ENCODE data around the gene OVCH2. TPM values are rescaled to one million over a fixed set of nuclear protein-coding genes. Genes with fewer than 3 reads are reported as not detected.

OVCH2 gene
- total and polyA plus RNA-seq, 4 donors: 0.06 to 21.1 (median 2.1) TPM

DNA sequence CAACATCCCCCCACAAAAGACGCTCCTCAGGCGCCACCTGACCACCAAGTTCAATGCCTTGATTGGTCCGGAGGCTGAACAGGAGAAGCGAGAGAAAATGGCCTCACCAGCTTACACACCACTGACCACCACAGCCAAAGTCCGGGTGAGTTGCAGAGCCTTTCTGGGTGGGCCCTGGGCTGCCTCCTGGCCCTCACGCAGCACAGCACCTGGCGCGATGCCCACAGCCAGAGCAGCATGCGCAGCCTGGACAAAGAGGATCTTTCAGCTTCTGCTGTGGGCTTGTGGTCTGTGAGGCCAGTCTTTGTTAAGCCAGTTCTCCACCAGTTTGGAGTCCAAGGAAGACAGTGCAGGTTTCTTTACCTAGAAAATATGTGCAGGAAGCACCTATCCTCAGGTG lies 54.6 kb downstream of the OVCH2 start:
- TF ChIP-seq, protein P1, sequence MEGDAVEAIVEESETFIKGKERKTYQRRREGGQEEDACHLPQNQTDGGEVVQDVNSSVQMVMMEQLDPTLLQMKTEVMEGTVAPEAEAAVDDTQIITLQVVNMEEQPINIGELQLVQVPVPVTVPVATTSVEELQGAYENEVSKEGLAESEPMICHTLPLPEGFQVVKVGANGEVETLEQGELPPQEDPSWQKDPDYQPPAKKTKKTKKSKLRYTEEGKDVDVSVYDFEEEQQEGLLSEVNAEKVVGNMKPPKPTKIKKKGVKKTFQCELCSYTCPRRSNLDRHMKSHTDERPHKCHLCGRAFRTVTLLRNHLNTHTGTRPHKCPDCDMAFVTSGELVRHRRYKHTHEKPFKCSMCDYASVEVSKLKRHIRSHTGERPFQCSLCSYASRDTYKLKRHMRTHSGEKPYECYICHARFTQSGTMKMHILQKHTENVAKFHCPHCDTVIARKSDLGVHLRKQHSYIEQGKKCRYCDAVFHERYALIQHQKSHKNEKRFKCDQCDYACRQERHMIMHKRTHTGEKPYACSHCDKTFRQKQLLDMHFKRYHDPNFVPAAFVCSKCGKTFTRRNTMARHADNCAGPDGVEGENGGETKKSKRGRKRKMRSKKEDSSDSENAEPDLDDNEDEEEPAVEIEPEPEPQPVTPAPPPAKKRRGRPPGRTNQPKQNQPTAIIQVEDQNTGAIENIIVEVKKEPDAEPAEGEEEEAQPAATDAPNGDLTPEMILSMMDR (IDR thresholded peaks at IDR 0.05; ENCODE audit: control extremely low read depth, extremely low read depth): no peak
- H3K27me3 ChIP-seq (ENCODE audit: control insufficient read depth in 3 of 3, insufficient read depth in 3 of 3, low read length in 2 of 3): no peaks in the 10 kb centered on the region
- H3K9me3 ChIP-seq (ENCODE audit: control insufficient read depth in 4 of 4, insufficient read depth in 3 of 4, low read length in 3 of 4): no peaks in the 10 kb centered on the region
- ATAC-seq (ENCODE audit: insufficient read depth, low FRiP score) (no peak), DNase-seq (no peak)
- H3K4me3 ChIP-seq: no peak overlapping the region
- no peak overlapping the region for H3K9ac ChIP-seq (ENCODE audit: insufficient read depth in 1 of 2, low read length in 2 of 2)
- H3K27ac ChIP-seq (ENCODE audit: low read depth in 1 of 2, low read length in 1 of 2): no peak overlapping the region
- H3K4me1 ChIP-seq (ENCODE audit: control insufficient read depth in 5 of 5, insufficient read depth in 5 of 5, low read length in 5 of 5): no peaks in the 10 kb centered on the region
- 86 to 89% methylated on average over 9 of the region's 9 CpGs for whole genome bisulfite sequencing, 2 donors
- H3K36me3 ChIP-seq (ENCODE audit: control insufficient read depth in 4 of 4, insufficient read depth in 4 of 4, low read length in 4 of 4): peaks cover 18 to 48% (median 35%) of the 10 kb centered on the region in 4 donors

DNA sequence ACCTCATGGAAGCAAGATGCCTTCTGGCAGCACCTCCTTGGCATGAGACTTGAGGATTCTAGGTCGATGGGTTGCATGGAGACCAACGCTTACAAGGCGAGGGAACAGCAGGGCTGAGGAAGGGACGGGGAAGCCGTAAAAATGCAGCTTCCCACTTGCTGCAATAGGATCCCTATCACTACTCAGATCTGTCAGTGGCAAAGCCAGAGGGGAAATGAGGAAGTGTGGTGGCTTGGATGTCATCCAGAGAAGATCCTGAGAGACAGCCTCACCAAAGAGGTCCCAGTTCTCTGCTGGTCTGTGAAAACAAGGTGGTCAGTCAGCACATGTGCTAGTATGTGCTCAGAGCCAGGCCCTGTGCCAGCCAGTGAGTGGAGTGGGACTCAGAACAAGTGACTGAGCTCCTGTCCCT lies 55.1 kb downstream of the OVCH2 start:
- Histone ChIP-seq H3K4me3 (no peak overlapping the region), H3K4me1 (ENCODE audit: control insufficient read depth in 5 of 5, insufficient read depth in 5 of 5, low read length in 5 of 5) (no peaks in the 10 kb centered on the region), H3K36me3 (ENCODE audit: control insufficient read depth in 4 of 4, insufficient read depth in 4 of 4, low read length in 4 of 4) (peaks cover 18 to 48% (median 35%) of the 10 kb centered on the region in 4 donors), H3K27ac (ENCODE audit: low read depth in 1 of 2, low read length in 1 of 2) (no peak overlapping the region), H3K9ac (ENCODE audit: insufficient read depth in 1 of 2, low read length in 2 of 2) (no peak overlapping the region), H3K9me3 (ENCODE audit: control insufficient read depth in 4 of 4, insufficient read depth in 3 of 4, low read length in 3 of 4) (no peaks in the 10 kb centered on the region), H3K27me3 (ENCODE audit: control insufficient read depth in 3 of 3, insufficient read depth in 3 of 3, low read length in 2 of 3) (no peaks in the 10 kb centered on the region)
- DNase-seq (no peak), ATAC-seq (ENCODE audit: insufficient read depth, low FRiP score) (no peak)
- TF ChIP-seq, protein P1 (IDR thresholded peaks at IDR 0.05; ENCODE audit: control extremely low read depth, extremely low read depth): no peak
- 23 to 55% methylated on average over 5 of the region's 5 CpGs for WGBS, 2 donors

DNA sequence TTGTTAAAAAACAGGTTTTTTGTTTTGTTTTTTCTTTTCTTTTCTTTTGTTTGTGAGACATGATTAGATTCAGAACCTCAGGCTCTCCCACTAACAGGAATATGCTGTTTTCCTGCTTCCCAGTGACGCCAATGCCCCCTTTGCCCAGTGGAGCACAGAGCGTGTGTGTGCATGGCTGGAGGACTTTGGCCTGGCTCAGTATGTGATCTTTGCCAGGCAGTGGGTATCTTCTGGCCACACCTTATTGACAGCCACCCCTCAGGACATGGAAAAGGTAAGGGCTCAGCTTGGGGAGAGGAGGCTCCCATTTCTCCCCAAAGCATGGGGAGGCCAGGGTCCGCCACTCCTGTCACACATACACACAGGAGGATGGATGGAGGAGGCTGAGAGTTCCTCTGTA lies 58.0 kb downstream of the OVCH2 start:
- TF ChIP-seq, protein P1 (IDR thresholded peaks at IDR 0.05; ENCODE audit: control extremely low read depth, extremely low read depth): no peak
- Histone ChIP-seq H3K9me3 (ENCODE audit: control insufficient read depth in 4 of 4, insufficient read depth in 3 of 4, low read length in 3 of 4) (no peaks in the 10 kb centered on the region), H3K36me3 (ENCODE audit: control insufficient read depth in 4 of 4, insufficient read depth in 4 of 4, low read length in 4 of 4) (peaks cover 12 to 29% (median 27%) of the 10 kb centered on the region in 4 donors), H3K4me1 (ENCODE audit: control insufficient read depth in 5 of 5, insufficient read depth in 5 of 5, low read length in 5 of 5) (peaks cover 0 to 5% (median 0%) of the 10 kb centered on the region in 5 donors), H3K9ac (ENCODE audit: insufficient read depth in 1 of 2, low read length in 2 of 2) (no peak overlapping the region), H3K27ac (ENCODE audit: low read depth in 1 of 2, low read length in 1 of 2) (no peak overlapping the region), H3K4me3 (no peak overlapping the region), H3K27me3 (ENCODE audit: control insufficient read depth in 3 of 3, insufficient read depth in 3 of 3, low read length in 2 of 3) (no peaks in the 10 kb centered on the region)
- no peak for DNase-seq
- WGBS, 2 donors: 96% methylated on average over 3 of the region's 3 CpGs
- ATAC-seq (ENCODE audit: insufficient read depth, low FRiP score): no peak

DNA sequence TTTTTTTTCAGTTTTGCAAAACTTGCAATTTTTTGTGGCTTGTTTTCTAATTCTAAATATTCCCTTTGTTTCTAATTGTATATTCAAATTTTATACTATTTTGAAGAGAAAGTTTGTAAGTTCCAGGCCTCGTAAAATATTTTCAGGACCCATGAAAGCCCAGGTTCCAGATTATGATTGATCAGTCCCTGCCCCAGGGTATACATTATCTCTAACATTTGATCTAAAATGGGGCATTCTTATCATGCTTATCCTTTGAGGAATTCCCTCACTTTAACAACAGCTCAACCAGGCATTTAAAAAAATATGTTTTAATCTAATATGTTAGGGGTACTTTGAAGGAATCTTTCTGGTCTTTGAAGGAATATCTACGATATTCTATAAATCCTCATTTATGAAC lies 59.4 kb downstream of the OVCH2 start:
- H3K36me3 ChIP-seq (ENCODE audit: control insufficient read depth in 4 of 4, insufficient read depth in 4 of 4, low read length in 4 of 4): peaks cover 9 to 29% (median 24%) of the 10 kb centered on the region in 4 donors
- TF ChIP-seq, protein P1 (IDR thresholded peaks at IDR 0.05; ENCODE audit: control extremely low read depth, extremely low read depth): no peak
- H3K27ac ChIP-seq (ENCODE audit: low read depth in 1 of 2, low read length in 1 of 2): no peak overlapping the region
- no peaks in the 10 kb centered on the region for H3K27me3 ChIP-seq (ENCODE audit: control insufficient read depth in 3 of 3, insufficient read depth in 3 of 3, low read length in 2 of 3)
- no peaks in the 10 kb centered on the region for H3K9me3 ChIP-seq (ENCODE audit: control insufficient read depth in 4 of 4, insufficient read depth in 3 of 4, low read length in 3 of 4)
- ATAC-seq (ENCODE audit: insufficient read depth, low FRiP score) (no peak), DNase-seq (no peak)
- H3K4me1 ChIP-seq (ENCODE audit: control insufficient read depth in 5 of 5, insufficient read depth in 5 of 5, low read length in 5 of 5): peaks cover 0 to 5% (median 0%) of the 10 kb centered on the region in 5 donors
- no peak overlapping the region for H3K4me3 ChIP-seq
- WGBS, 2 donors: 93 to 94% methylated on average over 2 of the region's 2 CpGs
- H3K9ac ChIP-seq (ENCODE audit: insufficient read depth in 1 of 2, low read length in 2 of 2): no peak overlapping the region

Measured in lung (tissue), 12 donors.